Endothelial cell of umbilical vein (primary cell): ENCODE data around the gene ACADVL. TPM values are rescaled to one million over a fixed set of nuclear protein-coding genes. Genes with fewer than 3 reads are reported as not detected.

Experiments used
- BruUV-seq: library from RNA; stranded (reverse); fragments of 400-500 nt; replicated peaks from 2 replicates; lab custom pipeline; 2021; lab: Mats Ljungman, UMichigan
- CTCF ChIA-PET: fragments of 300-600, 350-600 bp; sonication (Branson Sonifier 250); formaldehyde crosslinking; loops from one replicate; lab custom pipeline; 2021; ENCODE audit warnings: antibody characterized with exemption, inconsistent platforms; lab: Charles Lee
- POLR2A ChIA-PET: fragments of 300-600, 350-600 bp; sonication (Branson Sonifier 250); formaldehyde crosslinking; loops from one replicate; lab custom pipeline; 2021; ENCODE audit warnings: antibody characterized with exemption, inconsistent platforms; lab: Charles Lee
- DNase-seq: peaks from one replicate; pipeline ENCODE4 v3.0.0-alpha.2; 2011; ENCODE audit warnings: low read depth, low spot score
- FAIRE-seq: peaks from 2 replicates; lab custom pipeline; 2011; peaks lifted over from hg19 to GRCh38; lab: Jason Lieb, UNC
- H2AFZ ChIP-seq: 2 replicates; pipeline ENCODE4 v1.6.0; 2012; ENCODE audit warnings: low read depth, low read length, control low read depth, inconsistent platforms
- H3K27ac ChIP-seq: 2 replicates; pipeline ENCODE4 v1.5.1; 2011; ENCODE audit warnings: low read depth, mild to moderate bottlenecking, control low read depth, low read length, moderate library complexity; ENCODE audit not compliant: insufficient read depth
- H3K27me3 ChIP-seq, 2 experiments: 2 replicates each; pipeline versions ENCODE4 v1.6.0 to v1.6.1; 2011; ENCODE audit warnings: low read length in 2 of 2, mixed read lengths in 1 of 2; ENCODE audit not compliant: control insufficient read depth in 2 of 2, insufficient read depth in 2 of 2
- H3K36me3 ChIP-seq, 2 experiments: 2 replicates in 1 of 2; 3 replicates in 1 of 2; pipeline ENCODE4 v1.5.1; 2011; ENCODE audit warnings: low read length in 2 of 2, mild to moderate bottlenecking in 1 of 2, moderate library complexity in 1 of 2; ENCODE audit not compliant: control insufficient read depth in 2 of 2, insufficient read depth in 2 of 2; ENCODE audit errors: extremely low read depth in 1 of 2
- H3K4me1 ChIP-seq: 3 replicates; pipeline ENCODE4 v1.5.1; 2011; ENCODE audit warnings: mild to moderate bottlenecking, low read length; ENCODE audit not compliant: control insufficient read depth, insufficient read depth; ENCODE audit errors: extremely low read depth
- H3K4me2 ChIP-seq: 2 replicates; pipeline ENCODE4 v1.6.1; 2011; ENCODE audit warnings: low read length, control low read depth, mixed read lengths; ENCODE audit not compliant: insufficient read depth
- H3K4me3 ChIP-seq, 3 experiments: fragments of 200-600 bp in 1 of 3; sonication (generic), shearing (Covaris generic) in 1 of 3; replicated peaks in 1 of 3; 2 replicates each; pipeline ENCODE4 v1.5.1; 2011 to 2016; ENCODE audit warnings: control low read depth in 3 of 3, low read length in 3 of 3, mild to moderate bottlenecking in 2 of 3, inconsistent platforms in 1 of 3, low read depth in 1 of 3, moderate library complexity in 1 of 3; ENCODE audit not compliant: insufficient read depth in 1 of 3
- H3K79me2 ChIP-seq: 2 replicates; pipeline ENCODE4 v1.6.0; 2012; ENCODE audit warnings: low read length, inconsistent platforms; ENCODE audit not compliant: control insufficient read depth, insufficient read depth
- H3K9ac ChIP-seq: replicated peaks from 2 replicates; pipeline ENCODE3; 2011; ENCODE audit warnings: low read length, control low read depth; ENCODE audit not compliant: insufficient read depth; ENCODE audit errors: extremely low read depth
- H3K9me1 ChIP-seq: replicated peaks from 3 replicates; pipeline ENCODE4 v1.6.0; 2011; ENCODE audit warnings: mild to moderate bottlenecking, low read length; ENCODE audit not compliant: control insufficient read depth, insufficient read depth; ENCODE audit errors: extremely low read depth
- H3K9me3 ChIP-seq: replicated peaks from 2 replicates; pipeline ENCODE4 v1.5.1; 2012; ENCODE audit warnings: low read length, inconsistent platforms; ENCODE audit not compliant: control insufficient read depth, insufficient read depth
- H4K20me1 ChIP-seq: replicated peaks from 2 replicates; pipeline ENCODE3; 2011; ENCODE audit warnings: mild to moderate bottlenecking, low read length; ENCODE audit not compliant: control insufficient read depth, insufficient read depth; ENCODE audit errors: extremely low read depth
- CTCF ChIP-seq, 2 donors: IDR thresholded peaks; 1 replicate in 1 of 2; 2 replicates in 1 of 2; pipeline ENCODE4 v1.5.1; 2011; ENCODE audit warnings: low read length in 2 of 2, mild to moderate bottlenecking in 2 of 2, moderate library complexity in 2 of 2, control low read depth in 1 of 2, inconsistent platforms in 1 of 2, low read depth in 1 of 2; ENCODE audit not compliant: insufficient read depth in 1 of 2; ENCODE audit errors: extremely low read depth in 1 of 2
- EZH2 ChIP-seq: IDR thresholded peaks from 2 replicates; pipeline ENCODE4 v1.6.1; 2012; ENCODE audit warnings: borderline replicate concordance, low read depth, mild to moderate bottlenecking, moderate library complexity, low read length, inconsistent platforms; ENCODE audit not compliant: severe bottlenecking
- FOS ChIP-seq: IDR thresholded peaks from 2 replicates; pipeline ENCODE4 v1.6.1; 2011; ENCODE audit warnings: mild to moderate bottlenecking, low read length, moderate library complexity, borderline replicate concordance; ENCODE audit not compliant: insufficient read depth
- GATA2 ChIP-seq: IDR thresholded peaks from 2 replicates; pipeline ENCODE4 v1.7.0; 2011; ENCODE audit warnings: low read depth, mild to moderate bottlenecking, moderate library complexity, mixed read lengths, low read length; ENCODE audit not compliant: insufficient read length, insufficient read depth
- JUN ChIP-seq: IDR thresholded peaks from 2 replicates; pipeline ENCODE4 v1.6.1; 2011; ENCODE audit warnings: borderline replicate concordance, low read depth; ENCODE audit not compliant: insufficient read length, insufficient read depth
- MAX ChIP-seq: IDR thresholded peaks from 2 replicates; pipeline ENCODE4 v1.6.1; 2011; ENCODE audit not compliant: insufficient read depth, insufficient read length
- MYC ChIP-seq: IDR thresholded peaks from one replicate; pipeline ENCODE4 v1.6.1; 2011; ENCODE audit warnings: mild to moderate bottlenecking, low read depth, low read length
- POLR2A ChIP-seq: IDR thresholded peaks from 2 replicates; pipeline ENCODE4 v1.6.1; 2012; ENCODE audit warnings: low read depth, mild to moderate bottlenecking, control low read depth, low read length
- POLR2AphosphoS5 ChIP-seq: IDR thresholded peaks from 2 replicates; pipeline ENCODE4 v1.6.1; 2012; ENCODE audit warnings: low read depth, mild to moderate bottlenecking, control low read depth, low read length, moderate library complexity; ENCODE audit not compliant: insufficient read depth
- dilution Hi-C: fragments of 300-500 bp; cut with MboI; formaldehyde crosslinking; loops from one replicate; pipeline ENCODE4 v1.15.0; 2019; ENCODE audit warnings: low sequenced_read_pairs; ENCODE audit not compliant: extremely low pct_ligation_motif_present
- intact Hi-C: fragments of 100-400 bp; cut with micrococcal nuclease; formaldehyde crosslinking; loops from one replicate; pipeline ENCODE4 v1.10.0; 2022
- polyA plus RNA-seq, 4 experiments: library from polyadenylated mRNA; depleted of rRNA in 3 of 4; stranded (reverse) in 3 of 4; unstranded in 1 of 4; fragments of >200 nt; gene quantifications; 2 replicates each; pipeline versions ENCODE4 v1.2.1 to v1.2.3, GENCODE V29; 2011 to 2012; ENCODE audit warnings: missing spikeins in 1 of 4
- total RNA-seq: library from RNA; stranded (reverse); gene quantifications from 2 replicates; pipeline ENCODE4 v1.2.3, GENCODE V29; 2021

The ACADVL gene
- total and polyA plus RNA-seq, 2 donors (not counting 3 experiments of a cell fraction or from before 2014, with no cell fraction given): 308 to 376 TPM

GRCh38 chr17:7256766-7257456, 37.2 kb downstream of the ACADVL start:
- Histone ChIP-seq H3K27ac (no peak overlapping the region), H3K27me3 (no peaks in the 10 kb centered on the region), H3K36me3 (peaks cover 3 to 21% of the 10 kb centered on the region in 2 experiments), H4K20me1 (no peaks in the 10 kb centered on the region), H3K9ac (no peak overlapping the region), H3K4me2 (no peak overlapping the region), H3K4me1 (peaks cover 11% of the 10 kb centered on the region), H3K9me1 (no peaks in the 10 kb centered on the region), H3K79me2 (peaks cover 15% of the 10 kb centered on the region), H2AFZ (no peak overlapping the region), H3K4me3 (no peak overlapping the region), H3K9me3 (no peaks in the 10 kb centered on the region)
- no TSS peak for BruUV-seq
- DNase-seq (no peak), FAIRE-seq (no peak)
- ChIA-PET CTCF (interaction anchor here (0.9 to 1.6 kb wide), 3 partner anchors 36 to 80 kb away, joined by 3 to 5 read pairs (median 5); partner anchors contain the start of gene ACAP1), POLR2A (no interaction called here)
- intact Hi-C loops: no loop called here
- no peak for TF ChIP-seq POLR2A
- TF ChIP-seq MYC: no peak
- TF ChIP-seq FOS: no peak
- TF ChIP-seq POLR2AphosphoS5: no peak
- no peak for TF ChIP-seq JUN
- TF ChIP-seq EZH2: no peak
- no peak for TF ChIP-seq MAX
- TF ChIP-seq CTCF (IDR thresholded peaks at IDR 0.05; ENCODE audit: extremely low read depth in 1 of 2, insufficient read depth in 1 of 2, low read depth in 1 of 2, low read length in 2 of 2): no peak
- TF ChIP-seq GATA2: no peak
- dilution Hi-C loops: no loop called here
